Trophoblast cell (in vitro differentiated cells and primary cell): ENCODE data around the gene FASTKD2.
A peak's percentile ranks its signal among the peaks of the same experiment; 100 is the strongest.

Experiments
- DNase-seq, 2 donors: peaks; one replicate each; pipeline ENCODE4 v3.0.0-alpha.2; 2016
- H2AFZ ChIP-seq: 2 replicates; pipeline ENCODE4 v1.6.1; 2013; ENCODE audit warnings: low read length, moderate library complexity, mild to moderate bottlenecking; ENCODE audit not compliant: insufficient read depth, poor library complexity
- H2AK5ac ChIP-seq: 2 replicates; pipeline ENCODE4 v1.6.1; 2013; ENCODE audit warnings: mild to moderate bottlenecking, low read length
- H2BK120ac ChIP-seq: 2 replicates; pipeline ENCODE4 v1.6.1; 2013; ENCODE audit warnings: low read length, mild to moderate bottlenecking, moderate library complexity; ENCODE audit not compliant: insufficient read depth, poor library complexity
- H2BK12ac ChIP-seq: 2 replicates; pipeline ENCODE4 v1.6.1; 2013; ENCODE audit warnings: mild to moderate bottlenecking, low read length, moderate library complexity
- H2BK5ac ChIP-seq: 2 replicates; pipeline ENCODE4 v1.6.1; 2013; ENCODE audit warnings: low read length, low read depth, moderate library complexity, mild to moderate bottlenecking; ENCODE audit not compliant: poor library complexity
- H3K14ac ChIP-seq: 2 replicates; pipeline ENCODE4 v1.6.1; 2013; ENCODE audit warnings: mild to moderate bottlenecking, low read length
- H3K18ac ChIP-seq: 2 replicates; pipeline ENCODE4 v1.6.1; 2013; ENCODE audit warnings: mild to moderate bottlenecking, low read length
- H3K23ac ChIP-seq: 2 replicates; pipeline ENCODE4 v1.6.1; 2013; ENCODE audit warnings: low read length
- H3K27ac ChIP-seq: 2 replicates; pipeline ENCODE4 v1.5.1; 2013; ENCODE audit warnings: low read depth, mild to moderate bottlenecking, inconsistent platforms, low read length, moderate library complexity
- H3K27me3 ChIP-seq: 2 replicates; pipeline ENCODE4 v1.6.1; 2013; ENCODE audit warnings: inconsistent platforms, mild to moderate bottlenecking, low read length, moderate library complexity; ENCODE audit not compliant: insufficient read depth
- H3K36me3 ChIP-seq, 2 experiments: 1 replicate in 1 of 2; 2 replicates in 1 of 2; pipeline ENCODE4 v1.6.1; 2013; ENCODE audit warnings: low read length in 2 of 2, mild to moderate bottlenecking in 2 of 2, moderate library complexity in 1 of 2; ENCODE audit not compliant: insufficient read depth in 2 of 2, control insufficient read depth in 1 of 2
- H3K4ac ChIP-seq: 2 replicates; pipeline ENCODE4 v1.6.1; 2013; ENCODE audit warnings: low read depth, mild to moderate bottlenecking, low read length, moderate library complexity
- H3K4me1 ChIP-seq, 2 experiments: 1 replicate in 1 of 2; 2 replicates in 1 of 2; pipeline ENCODE4 v1.6.1; 2013; ENCODE audit warnings: low read length in 2 of 2, mild to moderate bottlenecking in 2 of 2, moderate library complexity in 1 of 2; ENCODE audit not compliant: insufficient read depth in 2 of 2, control insufficient read depth in 1 of 2
- H3K4me2 ChIP-seq: 2 replicates; pipeline ENCODE4 v1.6.1; 2013; ENCODE audit warnings: inconsistent platforms, mild to moderate bottlenecking, low read length, moderate library complexity
- H3K4me3 ChIP-seq: 2 replicates; pipeline ENCODE4 v1.5.1; 2013; ENCODE audit warnings: mild to moderate bottlenecking, low read depth, low read length, inconsistent platforms
- H3K79me1 ChIP-seq: one replicate; pipeline ENCODE4 v1.6.1; 2013; ENCODE audit warnings: low read length
- H3K79me2 ChIP-seq: 2 replicates; pipeline ENCODE4 v1.6.1; 2013; ENCODE audit warnings: low read length, mild to moderate bottlenecking; ENCODE audit not compliant: control insufficient read depth, insufficient read depth, poor library complexity
- H3K9ac ChIP-seq: 2 replicates; pipeline ENCODE4 v1.6.1; 2013; ENCODE audit warnings: mild to moderate bottlenecking, low read length
- H3K9me3 ChIP-seq: 2 replicates; pipeline ENCODE4 v1.6.1; 2013; ENCODE audit warnings: low read depth, mild to moderate bottlenecking, control low read depth, inconsistent platforms, low read length; ENCODE audit not compliant: insufficient read depth
- H4K12ac ChIP-seq: 2 replicates; pipeline ENCODE4 v1.6.1; 2013; ENCODE audit warnings: low read depth, mild to moderate bottlenecking, low read length, moderate library complexity
- H4K8ac ChIP-seq: 2 replicates; pipeline ENCODE4 v1.6.1; 2013; ENCODE audit warnings: low read depth, mild to moderate bottlenecking, low read length, moderate library complexity
- H4K91ac ChIP-seq: one replicate; pipeline ENCODE4 v1.6.1; 2013; ENCODE audit warnings: low read depth, mild to moderate bottlenecking, low read length, moderate library complexity
- WGBS: extraction: QIAGEN DNeasy Blood & Tissue Kit; methylation state at CpG from one replicate; pipeline ENCODE4 v1.1.7; 2013; ENCODE audit warnings: missing lambda C conversion rate; ENCODE audit not compliant: insufficient read length, insufficient coverage; ENCODE audit errors: extremely low coverage; 5-methylcytosine and 5-hydroxymethylcytosine counted together

The FASTKD2 gene

GRCh38 chr2:206764673-206765241 is 649 bp upstream of the FASTKD2 start:
- H4K91ac ChIP-seq: no peak overlapping the region

DNA sequence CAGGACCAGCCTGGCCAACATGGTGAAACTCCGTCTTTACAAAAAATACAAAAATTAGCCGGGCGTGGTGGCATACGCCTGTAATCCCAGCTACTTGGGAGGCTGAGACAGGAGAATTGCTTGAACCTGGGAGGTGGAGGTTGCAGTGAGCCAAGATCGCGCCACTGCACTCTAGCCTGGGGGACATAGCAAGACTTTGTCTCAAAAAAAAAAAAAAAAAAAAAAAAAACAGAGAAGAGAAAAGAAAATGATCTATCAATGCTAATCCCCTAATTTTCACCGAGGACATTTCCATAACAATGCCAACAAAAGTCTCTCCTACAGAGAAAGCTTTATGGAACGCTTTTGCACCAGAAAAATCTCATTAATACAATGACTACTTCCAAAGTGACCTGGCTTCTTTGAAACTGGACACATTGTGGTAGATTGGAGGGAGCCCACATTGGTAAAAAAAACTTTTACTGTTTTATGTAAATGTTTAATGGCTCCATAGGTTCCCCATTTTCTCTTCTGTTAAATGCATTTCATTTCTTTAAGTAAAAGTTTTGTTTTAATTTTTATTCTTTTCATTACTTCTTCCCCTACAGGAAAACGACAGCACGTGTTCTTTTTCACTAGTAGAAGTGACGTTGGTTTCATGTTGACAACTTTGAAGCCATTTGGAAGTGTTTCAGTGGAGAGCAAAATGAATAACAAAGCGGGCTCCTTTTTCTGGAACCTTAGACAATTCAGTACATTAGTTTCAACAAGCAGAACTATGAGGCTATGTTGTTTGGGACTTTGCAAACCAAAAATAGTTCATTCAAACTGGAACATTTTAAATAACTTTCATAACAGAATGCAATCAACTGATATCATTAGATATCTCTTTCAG is 888 bp downstream of the FASTKD2 start:
- Histone ChIP-seq H3K4ac (no peak overlapping the region), H3K79me1 (peaks cover 4% of the 10 kb centered on the region), H2AK5ac (no peak overlapping the region), H2BK12ac (no peak overlapping the region), H3K4me2 (peak overlapping the region; percentile 91), H4K12ac (peak overlapping the region; percentile 21), H3K9me3 (no peaks in the 10 kb centered on the region), H3K4me1 (no peaks in the 10 kb centered on the region), H4K8ac (peak overlapping the region; percentile 84), H3K23ac (no peak overlapping the region), H3K18ac (no peak overlapping the region), H3K14ac (no peak overlapping the region), H2BK120ac (peak overlapping the region; percentile 40), H3K27me3 (no peaks in the 10 kb centered on the region), H3K27ac (no peak overlapping the region), H3K9ac (no peak overlapping the region), H3K36me3 (peaks cover 2 to 3% of the 10 kb centered on the region in 2 experiments), H3K4me3 (peak overlapping the region; percentile 83), H4K91ac (no peak overlapping the region), H3K79me2 (peaks cover 2% of the 10 kb centered on the region), H2AFZ (peak overlapping the region; percentile 57), H2BK5ac (no peak overlapping the region)
- no peak for DNase-seq
- no CpG with 5 or more reads among the region's 12 CpGs for WGBS

More at GRCh38 chr2:206764673-206765241, 649 bp upstream of the FASTKD2 start:
- peak overlapping the region; percentile 62 for H4K8ac ChIP-seq
- H3K36me3 ChIP-seq: peaks cover 2 to 3% of the 10 kb centered on the region in 2 experiments
- H3K4me2 ChIP-seq: peak overlapping the region; percentile 91
- H3K79me2 ChIP-seq: peaks cover 2% of the 10 kb centered on the region
- H3K4ac ChIP-seq: no peak overlapping the region
- H3K9ac ChIP-seq: peak overlapping the region; percentile 35
- H3K27me3 ChIP-seq: no peaks in the 10 kb centered on the region
- H3K18ac ChIP-seq: no peak overlapping the region
- peaks cover 4% of the 10 kb centered on the region for H3K79me1 ChIP-seq
- DNase-seq: peak; percentile 0 to 1
- H2AFZ ChIP-seq: peak overlapping the region; percentile 68
- H4K12ac ChIP-seq: no peak overlapping the region
- H3K14ac ChIP-seq: no peak overlapping the region
- H2AK5ac ChIP-seq: no peak overlapping the region
- no peak overlapping the region for H3K23ac ChIP-seq
- no peaks in the 10 kb centered on the region for H3K9me3 ChIP-seq
- WGBS: no CpG with 5 or more reads among the region's 18 CpGs
- no peak overlapping the region for H2BK12ac ChIP-seq
- no peak overlapping the region for H3K27ac ChIP-seq
- H2BK120ac ChIP-seq: no peak overlapping the region
- H2BK5ac ChIP-seq: no peak overlapping the region
- H3K4me1 ChIP-seq: no peaks in the 10 kb centered on the region
- H3K4me3 ChIP-seq: peak overlapping the region; percentile 83

DNA sequence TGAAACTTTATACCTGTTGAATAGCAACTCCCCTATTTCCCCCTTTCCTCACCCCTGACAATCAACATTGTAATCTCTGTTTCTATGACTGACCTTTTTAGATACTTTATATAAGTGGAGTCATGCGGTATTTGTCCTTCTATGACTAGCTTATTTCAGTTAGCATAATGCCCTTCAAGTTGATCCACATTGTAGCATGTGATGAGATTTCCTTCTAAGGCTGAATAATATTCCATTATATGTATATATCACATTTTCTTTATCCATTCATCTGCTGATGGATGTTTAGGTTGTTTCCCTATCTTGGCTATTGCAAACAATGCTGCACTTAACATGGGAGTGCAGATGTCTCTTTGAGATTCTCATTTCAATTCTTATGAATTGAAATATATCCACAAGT is 9.5 kb downstream of the FASTKD2 start:
- no peak overlapping the region for H3K27ac ChIP-seq
- WGBS: no CpG with 5 or more reads among the region's 1 CpG
- H3K23ac ChIP-seq: no peak overlapping the region
- H2BK120ac ChIP-seq: no peak overlapping the region
- H3K79me2 ChIP-seq: no peaks in the 10 kb centered on the region
- DNase-seq: no peak
- no peak overlapping the region for H2AFZ ChIP-seq
- no peak overlapping the region for H4K8ac ChIP-seq
- H3K4me3 ChIP-seq: no peak overlapping the region
- H3K4me1 ChIP-seq: no peaks in the 10 kb centered on the region
- H3K14ac ChIP-seq: no peak overlapping the region
- no peak overlapping the region for H4K91ac ChIP-seq
- no peak overlapping the region for H3K9ac ChIP-seq
- no peak overlapping the region for H4K12ac ChIP-seq
- H2BK12ac ChIP-seq: no peak overlapping the region
- H3K36me3 ChIP-seq: peaks cover 3 to 8% of the 10 kb centered on the region in 2 experiments
- no peak overlapping the region for H2BK5ac ChIP-seq
- H3K4ac ChIP-seq: no peak overlapping the region
- no peaks in the 10 kb centered on the region for H3K27me3 ChIP-seq
- no peaks in the 10 kb centered on the region for H3K79me1 ChIP-seq
- H3K4me2 ChIP-seq: no peak overlapping the region
- H3K9me3 ChIP-seq: no peaks in the 10 kb centered on the region
- H2AK5ac ChIP-seq: no peak overlapping the region
- no peak overlapping the region for H3K18ac ChIP-seq

DNA sequence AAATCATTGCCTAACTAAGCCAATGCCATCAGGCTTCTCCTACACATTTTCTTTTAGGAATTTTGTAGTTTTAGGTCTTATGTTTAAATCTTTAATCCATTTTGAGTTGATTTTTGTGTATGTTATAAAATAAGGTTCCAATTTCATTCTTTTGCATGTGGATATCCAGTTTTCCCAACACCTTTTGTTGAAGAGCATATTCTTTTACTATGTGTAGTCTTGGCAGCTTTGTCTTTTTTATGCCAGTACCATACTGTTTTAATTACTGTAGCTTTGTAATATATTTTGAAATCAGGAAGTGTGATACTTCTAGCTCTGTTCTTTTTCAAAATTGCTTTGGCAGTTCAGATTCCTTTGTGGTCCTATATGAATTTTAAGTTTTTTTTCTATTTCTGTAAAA is 11.0 kb downstream of the FASTKD2 start:
- H2BK120ac ChIP-seq: no peak overlapping the region
- no peaks in the 10 kb centered on the region for H3K79me1 ChIP-seq
- no peak overlapping the region for H2AFZ ChIP-seq
- H3K14ac ChIP-seq: no peak overlapping the region
- no peak overlapping the region for H3K4ac ChIP-seq
- H3K27ac ChIP-seq: no peak overlapping the region
- H3K4me2 ChIP-seq: no peak overlapping the region
- H3K36me3 ChIP-seq: peaks cover 3 to 7% of the 10 kb centered on the region in 2 experiments
- no peak overlapping the region for H3K23ac ChIP-seq
- no peak overlapping the region for H3K4me3 ChIP-seq
- H4K8ac ChIP-seq: no peak overlapping the region
- H3K9me3 ChIP-seq: no peaks in the 10 kb centered on the region
- no peak overlapping the region for H2AK5ac ChIP-seq
- no peak overlapping the region for H3K9ac ChIP-seq
- H4K12ac ChIP-seq: no peak overlapping the region
- no peak overlapping the region for H2BK5ac ChIP-seq
- H3K27me3 ChIP-seq: no peaks in the 10 kb centered on the region
- no peaks in the 10 kb centered on the region for H3K4me1 ChIP-seq
- H3K18ac ChIP-seq: no peak overlapping the region
- DNase-seq: no peak
- no peaks in the 10 kb centered on the region for H3K79me2 ChIP-seq
- H2BK12ac ChIP-seq: no peak overlapping the region
- H4K91ac ChIP-seq: no peak overlapping the region
